Esophagus (tissue), 2 donors: Measurements from ENCODE around the gene RAMP3. TPM values are rescaled to one million over a fixed set of nuclear protein-coding genes. Genes with fewer than 3 reads are reported as not detected.

Experiments used
- H3K27ac ChIP-seq, 2 donors: one replicate each; pipeline ENCODE4 v1.5.1; 2013; ENCODE audit warnings: low read depth in 2 of 2, mild to moderate bottlenecking in 2 of 2, inconsistent platforms in 1 of 2, low read length in 1 of 2, moderate library complexity in 1 of 2
- H3K27me3 ChIP-seq, 2 donors: one replicate each; pipeline ENCODE4 v1.6.1; 2013; ENCODE audit warnings: low read length in 2 of 2, control low read depth in 1 of 2, mild to moderate bottlenecking in 1 of 2; ENCODE audit not compliant: insufficient read depth in 2 of 2, control insufficient read depth in 1 of 2
- H3K36me3 ChIP-seq, 2 donors: one replicate each; pipeline ENCODE4 v1.6.1; 2013; ENCODE audit warnings: low read length in 1 of 2; ENCODE audit not compliant: control insufficient read depth in 2 of 2, insufficient read depth in 2 of 2
- H3K4me1 ChIP-seq, 2 donors: one replicate each; pipeline ENCODE4 v1.6.1; 2013; ENCODE audit warnings: low read length in 1 of 2; ENCODE audit not compliant: control insufficient read depth in 2 of 2, insufficient read depth in 2 of 2
- H3K4me3 ChIP-seq, 2 donors: one replicate each; pipeline ENCODE4 v1.5.1; 2013; ENCODE audit warnings: low read length in 2 of 2, mild to moderate bottlenecking in 2 of 2, low read depth in 1 of 2, moderate library complexity in 1 of 2
- H3K9me3 ChIP-seq, 2 donors: one replicate each; pipeline ENCODE4 v1.6.1; 2013; ENCODE audit warnings: mild to moderate bottlenecking in 2 of 2, low read depth in 1 of 2, low read length in 1 of 2, moderate library complexity in 1 of 2; ENCODE audit not compliant: control insufficient read depth in 2 of 2, insufficient read depth in 1 of 2
- WGBS, 2 donors: extraction: QIAGEN DNeasy Blood & Tissue Kit; methylation state at CpG; one replicate each; pipeline ENCODE4 v1.1.7; 2013; 5-methylcytosine and 5-hydroxymethylcytosine counted together
- polyA plus RNA-seq, 2 donors: library from polyadenylated mRNA; stranded (reverse); fragments of 200-250 nt; gene quantifications; one replicate each; pipeline ENCODE4 v1.2.3, GENCODE V29; 2013
- donor health status: healthy with polysubstance abuse.
- donor health status: Bipolar disorder and iron deficiency.

Gene RAMP3
- polyA plus RNA-seq, 2 donors = 8.5 to 12.1 TPM

DNA sequence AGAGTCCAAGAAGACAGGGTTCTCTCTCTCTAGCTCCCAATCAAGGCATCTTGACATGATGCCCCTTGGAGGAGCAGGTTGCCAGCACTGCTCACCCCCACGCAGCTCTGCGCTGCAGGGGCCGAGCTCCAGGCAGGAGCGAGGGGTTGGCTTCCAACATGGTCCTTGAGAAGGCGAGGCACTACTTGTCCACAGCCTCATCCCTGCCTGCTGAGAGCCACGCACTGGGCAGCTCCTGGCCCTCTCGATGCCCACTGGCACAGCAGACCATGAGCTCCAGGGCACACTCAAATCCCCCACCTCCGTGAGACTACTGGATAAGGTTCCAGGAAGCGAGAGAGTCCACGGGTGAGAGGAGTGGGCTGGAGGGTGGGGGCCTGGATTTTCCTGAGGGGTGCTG lies 31.1 kb downstream of the RAMP3 start:
- Histone ChIP-seq H3K27me3 (no peaks in the 10 kb centered on the region), H3K4me3 (no peak overlapping the region), H3K27ac (no peak overlapping the region), H3K9me3 (no peaks in the 10 kb centered on the region), H3K36me3 (no peaks in the 10 kb centered on the region), H3K4me1 (no peaks in the 10 kb centered on the region)
- WGBS, 2 donors = 88 to 93% methylated on average over 10 of the region's 10 CpGs

DNA sequence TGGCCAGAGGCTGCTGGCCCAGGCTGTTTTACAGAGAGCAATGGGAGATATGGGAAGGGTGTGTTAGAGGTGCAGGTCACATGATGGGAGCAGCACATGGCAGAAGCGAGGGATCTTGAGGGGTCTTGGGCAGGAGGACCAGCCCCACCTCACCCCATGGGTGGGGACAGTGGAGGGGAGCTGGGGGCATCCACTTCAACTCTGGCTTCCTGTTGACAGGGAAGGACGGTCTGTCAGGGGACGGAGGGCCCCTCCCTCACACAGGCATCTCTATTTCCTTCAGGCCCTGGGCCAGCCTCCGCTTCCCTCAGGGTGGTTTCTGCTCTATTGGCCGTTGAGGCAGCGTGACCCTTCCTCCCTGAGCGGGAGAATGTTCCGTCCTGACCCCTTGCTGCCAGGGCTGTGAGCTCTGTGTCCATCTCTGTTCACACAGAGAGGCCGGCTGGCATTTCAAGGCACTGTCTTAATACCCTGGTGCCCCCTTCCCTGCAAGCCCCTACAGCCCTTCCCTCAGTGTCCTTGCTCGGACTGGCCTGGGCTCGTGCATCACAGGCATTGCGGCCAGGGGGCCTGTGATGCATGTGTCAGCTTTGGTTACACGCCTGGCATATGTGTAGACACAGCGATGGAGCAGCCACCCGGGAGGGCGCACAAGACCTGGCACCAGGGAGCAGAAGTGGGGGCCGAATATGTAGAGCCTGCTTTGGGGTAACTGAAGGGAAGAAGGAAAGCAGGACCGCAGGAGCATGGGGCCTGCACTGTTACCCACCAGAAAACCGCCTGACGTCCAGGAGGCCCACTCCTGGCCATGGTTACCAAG lies 31.8 kb downstream of the RAMP3 start:
- Histone ChIP-seq H3K4me1 (no peaks in the 10 kb centered on the region), H3K27me3 (no peaks in the 10 kb centered on the region), H3K27ac (no peak overlapping the region), H3K9me3 (no peaks in the 10 kb centered on the region), H3K36me3 (no peaks in the 10 kb centered on the region), H3K4me3 (no peak overlapping the region)
- WGBS, 2 donors = 84 to 85% methylated on average over 20 of the region's 20 CpGs

DNA sequence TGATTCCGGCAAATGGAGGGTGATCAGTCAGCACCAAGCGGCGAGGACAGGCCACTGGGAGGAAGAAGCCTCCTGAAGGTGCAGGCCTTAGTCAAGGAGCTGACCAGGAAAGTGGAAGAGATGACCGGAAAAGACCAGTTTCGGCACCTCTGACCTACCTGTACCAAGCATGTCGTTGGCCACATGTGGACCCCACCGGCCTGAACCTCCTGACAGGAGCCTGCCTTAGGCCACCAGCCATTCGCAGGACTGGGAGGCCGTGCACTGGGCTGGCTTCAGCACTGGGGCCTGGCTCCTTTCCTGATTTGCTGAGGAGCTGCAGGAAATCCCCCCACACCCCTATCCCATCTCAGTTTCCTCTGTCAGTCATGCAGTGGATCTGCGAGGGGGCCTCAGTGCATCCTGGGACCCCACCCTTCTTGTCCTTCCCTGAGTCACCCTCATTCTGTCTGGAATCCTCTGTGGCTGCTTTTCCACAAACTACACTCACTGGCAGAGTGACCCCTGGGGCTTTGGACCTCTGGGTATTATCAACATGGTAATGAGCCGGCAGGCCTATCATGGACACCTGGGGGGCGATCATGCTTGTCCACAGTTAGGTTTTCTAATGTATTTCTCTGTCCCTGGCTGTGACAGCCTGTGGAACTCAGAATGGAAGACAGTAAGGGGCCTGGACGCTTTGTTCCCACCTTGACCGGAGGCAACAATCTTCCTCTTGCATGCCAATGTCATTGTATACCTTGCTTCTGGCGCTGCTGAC lies 33.0 kb downstream of the RAMP3 start:
- H3K9me3 ChIP-seq = no peaks in the 10 kb centered on the region
- no peak overlapping the region for H3K27ac ChIP-seq
- H3K36me3 ChIP-seq = no peaks in the 10 kb centered on the region
- no peaks in the 10 kb centered on the region for H3K27me3 ChIP-seq
- 89% methylated on average over 15 of the region's 15 CpGs for WGBS, 2 donors
- H3K4me1 ChIP-seq = no peaks in the 10 kb centered on the region
- H3K4me3 ChIP-seq = no peak overlapping the region

DNA sequence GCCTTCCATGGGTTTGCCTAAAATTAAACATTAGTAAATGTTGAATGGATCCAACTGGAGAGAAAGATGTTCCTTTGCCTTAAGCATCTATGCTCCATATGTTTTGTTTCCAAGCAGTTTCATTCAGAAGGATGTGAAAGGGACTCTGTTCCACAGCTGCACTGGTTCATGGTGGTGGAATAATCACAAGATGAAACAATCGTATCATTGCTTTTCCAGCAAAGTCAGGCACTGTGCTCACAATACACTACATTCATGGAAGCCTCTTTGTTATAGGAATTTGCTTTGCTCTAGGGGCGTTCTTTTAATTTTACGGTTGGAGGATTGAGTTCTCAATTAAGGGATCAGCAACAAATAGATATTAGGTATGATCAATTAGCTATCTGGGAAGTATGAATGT lies 33.8 kb downstream of the RAMP3 start:
- H3K4me1 ChIP-seq = no peaks in the 10 kb centered on the region
- H3K36me3 ChIP-seq = no peaks in the 10 kb centered on the region
- no peak overlapping the region for H3K27ac ChIP-seq
- no peak overlapping the region for H3K4me3 ChIP-seq
- no peaks in the 10 kb centered on the region for H3K9me3 ChIP-seq
- WGBS, 2 donors = 80 to 85% methylated on average over 3 of the region's 3 CpGs
- H3K27me3 ChIP-seq = no peaks in the 10 kb centered on the region

DNA sequence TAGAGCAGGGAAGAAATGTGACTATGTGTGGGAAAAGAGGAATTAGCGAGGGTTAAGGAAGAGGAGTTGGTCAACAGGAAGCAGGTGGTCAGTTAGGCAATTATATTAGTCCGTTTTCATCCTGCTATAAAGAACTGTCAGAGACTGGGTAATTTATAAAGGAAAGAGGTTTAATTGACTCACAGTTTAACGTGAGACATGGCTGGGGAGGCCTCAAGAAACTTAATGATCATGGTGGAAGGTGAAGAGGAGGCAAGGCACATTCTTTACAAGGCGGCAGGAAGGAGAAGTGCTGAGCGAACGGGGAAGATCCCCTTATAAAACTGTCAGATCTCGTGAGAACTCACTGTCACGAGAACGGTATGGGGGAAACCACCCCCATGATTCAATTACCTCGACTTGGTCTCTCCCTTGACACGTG lies 35.0 kb downstream of the RAMP3 start:
- H3K27ac ChIP-seq = no peak overlapping the region
- WGBS, 2 donors = 60 to 68% methylated on average over 11 of the region's 11 CpGs
- no peaks in the 10 kb centered on the region for H3K36me3 ChIP-seq
- H3K4me1 ChIP-seq = no peaks in the 10 kb centered on the region
- H3K4me3 ChIP-seq = no peak overlapping the region
- no peaks in the 10 kb centered on the region for H3K27me3 ChIP-seq
- no peaks in the 10 kb centered on the region for H3K9me3 ChIP-seq

DNA sequence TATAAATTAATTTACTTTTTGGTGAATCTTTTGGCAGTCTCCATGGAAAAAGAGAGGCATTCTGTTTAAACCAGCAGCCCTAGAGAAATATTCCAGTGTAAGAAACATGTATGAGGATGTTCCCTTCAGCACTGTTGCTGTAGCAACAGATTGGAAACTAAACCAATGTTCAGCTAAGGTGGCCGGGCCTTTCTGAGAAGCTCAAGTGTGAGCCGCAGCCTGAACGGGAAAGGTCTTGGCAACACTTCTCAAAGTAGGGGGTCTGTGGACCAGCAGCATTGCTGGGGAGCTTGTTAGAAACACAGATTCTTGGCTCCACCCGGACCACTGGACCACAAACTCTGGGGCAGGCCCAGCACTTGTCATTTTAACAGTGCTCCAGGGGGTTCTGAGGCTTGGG lies 36.2 kb downstream of the RAMP3 start:
- WGBS, 2 donors = 70% methylated on average over 4 of the region's 4 CpGs
- H3K27ac ChIP-seq = no peak overlapping the region
- H3K4me1 ChIP-seq = no peaks in the 10 kb centered on the region
- no peaks in the 10 kb centered on the region for H3K36me3 ChIP-seq
- no peaks in the 10 kb centered on the region for H3K27me3 ChIP-seq
- no peak overlapping the region for H3K4me3 ChIP-seq
- H3K9me3 ChIP-seq = no peaks in the 10 kb centered on the region

DNA sequence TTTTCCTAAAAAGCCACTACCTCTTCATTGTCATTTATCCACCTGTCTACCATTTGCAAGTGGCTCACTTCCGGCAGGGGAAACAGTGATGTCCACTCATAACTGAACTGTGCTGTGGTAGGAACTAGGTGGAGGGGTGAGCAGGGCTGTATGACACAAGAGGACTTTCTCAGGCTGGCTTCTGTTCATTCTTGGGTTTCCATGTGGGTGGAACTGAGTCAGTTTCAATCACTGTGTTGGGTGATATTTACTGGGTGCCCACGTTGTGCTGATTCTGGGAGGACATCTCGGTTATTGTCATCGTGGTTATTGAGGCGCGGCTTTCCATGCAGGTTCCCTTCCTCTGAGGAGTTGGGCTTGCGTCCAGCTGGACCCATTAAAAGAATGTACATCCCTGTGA lies 38.8 kb downstream of the RAMP3 start:
- H3K4me3 ChIP-seq = no peak overlapping the region
- WGBS, 2 donors = 85 to 88% methylated on average over 7 of the region's 7 CpGs
- no peaks in the 10 kb centered on the region for H3K27me3 ChIP-seq
- H3K4me1 ChIP-seq = no peaks in the 10 kb centered on the region
- no peak overlapping the region for H3K27ac ChIP-seq
- H3K9me3 ChIP-seq = no peaks in the 10 kb centered on the region
- no peaks in the 10 kb centered on the region for H3K36me3 ChIP-seq

DNA sequence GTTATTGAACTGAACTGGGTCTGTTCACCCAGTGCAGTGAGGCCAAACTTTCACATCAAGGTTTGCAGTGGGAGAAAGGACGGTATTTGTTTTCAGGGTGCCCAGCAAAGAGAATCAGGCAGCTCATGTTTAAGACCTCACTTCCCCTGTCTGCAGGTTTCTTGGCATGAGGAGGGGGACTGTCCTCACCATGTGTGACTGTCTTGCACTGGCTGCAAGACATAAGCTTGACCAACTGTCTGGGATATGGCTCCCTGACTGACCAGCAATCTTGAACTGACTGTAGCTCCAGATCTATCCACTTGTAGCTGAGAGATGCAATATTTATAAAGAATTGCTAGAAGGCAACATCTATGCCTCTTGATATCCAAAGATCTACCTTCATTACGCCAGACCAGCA lies 39.9 kb downstream of the RAMP3 start:
- H3K4me1 ChIP-seq = no peaks in the 10 kb centered on the region
- no peaks in the 10 kb centered on the region for H3K36me3 ChIP-seq
- no peaks in the 10 kb centered on the region for H3K9me3 ChIP-seq
- no peaks in the 10 kb centered on the region for H3K27me3 ChIP-seq
- no peak overlapping the region for H3K4me3 ChIP-seq
- no peak overlapping the region for H3K27ac ChIP-seq
- 84 to 92% methylated on average over 2 of the region's 2 CpGs for WGBS, 2 donors

DNA sequence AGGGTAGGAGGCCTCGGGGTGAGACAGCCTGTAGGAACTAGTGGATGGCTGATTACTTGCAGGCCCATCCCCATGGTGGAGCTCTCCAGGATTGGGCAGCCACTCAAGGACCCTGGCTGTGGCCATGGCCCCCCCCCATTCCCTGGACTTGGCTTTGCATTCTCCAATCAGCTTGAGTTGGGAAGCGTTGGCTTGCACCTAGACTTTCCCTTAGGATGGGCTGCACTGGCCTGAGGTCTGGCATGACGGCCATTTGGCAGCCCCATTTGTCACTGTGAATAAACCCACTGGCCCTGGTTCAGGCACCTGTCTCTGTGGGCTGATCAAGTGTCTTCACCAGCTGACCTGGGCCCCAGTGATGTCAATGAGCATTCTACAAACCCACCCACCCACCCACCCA lies 41.4 kb downstream of the RAMP3 start:
- no peak overlapping the region for H3K4me3 ChIP-seq
- H3K36me3 ChIP-seq = no peaks in the 10 kb centered on the region
- 87 to 89% methylated on average over 3 of the region's 3 CpGs for WGBS, 2 donors
- no peaks in the 10 kb centered on the region for H3K27me3 ChIP-seq
- peaks cover 2 to 5% of the 10 kb centered on the region in 2 donors for H3K4me1 ChIP-seq
- H3K27ac ChIP-seq = no peak overlapping the region
- H3K9me3 ChIP-seq = no peaks in the 10 kb centered on the region
